HS-5 (cell line): ENCODE results near the gene GPD1L.
A peak's percentile ranks its signal among the peaks of the same experiment; 100 is the strongest.

Experiments used
- DNase-seq: peaks from one replicate; pipeline ENCODE4 v3.0.0-alpha.2; 2012; ENCODE audit warnings: low read depth

The GPD1L gene

GRCh38 chr3:32136703-32137102, 30.3 kb downstream of the GPD1L start:
- no peak for DNase-seq

GRCh38 chr3:32137870-32138269, 31.4 kb downstream of the GPD1L start:
- DNase-seq: no peak

GRCh38 chr3:32138545-32139104, 32.2 kb downstream of the GPD1L start:
- no peak for DNase-seq

DNA sequence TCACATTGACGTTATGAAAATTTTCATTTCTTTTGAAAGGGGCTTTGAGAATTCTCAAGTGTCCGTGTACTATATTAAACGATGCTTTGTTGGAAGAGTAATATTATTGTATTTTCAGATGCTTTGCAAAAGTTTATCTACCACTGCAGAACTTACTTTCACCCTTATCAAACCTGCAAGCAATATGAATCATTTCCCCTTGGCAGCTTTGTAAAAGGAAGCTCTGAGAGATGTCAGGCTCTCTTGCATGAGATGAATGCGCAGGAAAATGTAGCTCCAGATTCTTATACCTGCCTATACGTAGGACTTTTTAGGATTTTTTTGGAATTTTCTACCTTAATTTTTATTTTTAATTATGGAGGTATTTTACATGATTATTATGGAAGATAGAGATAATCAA, 34.5 kb downstream of the GPD1L start:
- DNase-seq: no peak

DNA sequence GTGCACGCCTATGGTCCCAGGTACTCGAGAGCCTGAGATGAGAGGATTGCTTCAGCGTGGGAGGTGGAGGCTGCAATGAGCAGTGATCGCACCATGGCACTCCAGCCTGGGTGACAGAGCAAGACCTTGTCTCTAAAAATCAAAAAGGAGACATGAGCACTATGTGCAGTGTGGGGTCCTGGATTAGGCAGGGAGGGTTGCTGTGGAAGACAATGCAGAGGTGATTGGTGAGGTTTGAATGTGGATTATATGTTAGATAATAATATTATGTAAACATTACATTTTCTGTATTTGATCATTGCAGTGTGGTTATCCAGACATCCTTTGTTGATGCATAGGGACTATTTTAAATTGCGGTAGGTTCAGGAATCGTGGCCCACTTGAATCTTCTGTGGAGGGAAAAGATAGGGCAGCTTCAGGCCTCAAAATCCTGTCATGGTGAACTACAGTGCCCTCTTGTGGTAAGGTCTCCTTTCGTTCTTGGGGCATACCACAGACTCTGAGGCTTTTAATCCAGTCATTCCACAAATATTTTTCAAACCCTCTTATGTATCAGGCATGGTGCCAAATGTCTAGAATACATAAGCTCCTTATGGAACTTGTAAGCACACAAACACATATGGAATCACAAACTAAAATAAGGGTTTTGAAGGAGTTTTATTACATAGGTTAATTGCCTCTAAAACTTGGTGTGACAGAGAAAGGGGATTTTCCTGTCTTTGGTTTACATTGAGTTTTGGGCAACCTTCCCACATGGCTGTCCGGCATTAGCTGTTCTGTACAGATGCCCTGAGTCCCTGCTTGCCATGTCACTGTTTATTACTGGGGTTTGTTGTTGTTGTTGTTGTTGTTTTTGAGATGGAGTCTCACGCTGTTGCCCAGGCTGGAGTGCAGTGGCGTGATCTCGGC, 37.7 kb downstream of the GPD1L start:
- DNase-seq: peak; percentile 94

GRCh38 chr3:32146746-32147211, 40.4 kb downstream of the GPD1L start:
- no peak for DNase-seq

- DNase-seq: no peak
Measured at GRCh38 chr3:32147509-32147908, 41.1 kb downstream of the GPD1L start.

DNA sequence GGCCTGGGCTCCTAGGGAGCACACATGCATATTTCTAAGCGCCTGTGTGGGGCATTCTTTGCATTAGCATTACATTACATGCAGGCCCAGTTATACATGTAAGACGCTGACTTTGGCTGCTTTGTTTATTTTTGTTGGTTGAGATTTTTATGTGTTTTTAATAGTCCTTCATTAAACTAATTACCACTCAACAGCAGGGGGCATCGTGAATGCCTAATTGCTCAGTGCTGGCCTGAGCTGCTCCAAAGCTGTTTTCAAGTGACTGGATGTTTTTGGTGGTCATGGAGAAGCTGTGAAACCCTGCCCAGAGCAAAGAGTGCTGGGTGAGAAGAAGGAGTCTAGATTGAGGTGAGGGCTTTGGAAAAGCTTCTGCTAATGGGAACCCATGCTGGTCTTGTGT, 41.5 kb downstream of the GPD1L start:
- no peak for DNase-seq

GRCh38 chr3:32148351-32148750, 41.9 kb downstream of the GPD1L start:
- no peak for DNase-seq

- DNase-seq: no peak
Measured at GRCh38 chr3:32153414-32154204, 47.2 kb downstream of the GPD1L start.

GRCh38 chr3:32154205-32154579, 47.8 kb downstream of the GPD1L start:
- no peak for DNase-seq

DNA sequence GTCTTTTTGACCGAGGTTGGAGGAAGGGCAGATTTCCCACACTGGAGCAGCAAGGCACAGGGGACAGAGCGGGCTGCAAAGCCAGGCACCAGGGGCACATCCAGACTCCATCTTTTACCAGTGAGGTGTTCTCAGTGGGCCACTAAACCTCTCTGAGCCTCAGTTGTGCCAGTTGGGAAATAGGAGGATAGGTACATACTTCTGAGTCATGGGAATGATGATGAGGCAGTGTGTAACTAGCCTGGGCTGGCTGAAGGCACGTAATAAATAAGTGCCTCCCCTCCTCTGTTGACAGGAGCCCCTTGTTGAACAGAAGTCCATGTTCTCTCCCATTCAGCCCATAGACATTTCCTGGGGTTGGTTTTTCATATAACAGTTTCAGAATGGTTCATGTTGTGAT, 48.7 kb downstream of the GPD1L start:
- DNase-seq: no peak

DNA sequence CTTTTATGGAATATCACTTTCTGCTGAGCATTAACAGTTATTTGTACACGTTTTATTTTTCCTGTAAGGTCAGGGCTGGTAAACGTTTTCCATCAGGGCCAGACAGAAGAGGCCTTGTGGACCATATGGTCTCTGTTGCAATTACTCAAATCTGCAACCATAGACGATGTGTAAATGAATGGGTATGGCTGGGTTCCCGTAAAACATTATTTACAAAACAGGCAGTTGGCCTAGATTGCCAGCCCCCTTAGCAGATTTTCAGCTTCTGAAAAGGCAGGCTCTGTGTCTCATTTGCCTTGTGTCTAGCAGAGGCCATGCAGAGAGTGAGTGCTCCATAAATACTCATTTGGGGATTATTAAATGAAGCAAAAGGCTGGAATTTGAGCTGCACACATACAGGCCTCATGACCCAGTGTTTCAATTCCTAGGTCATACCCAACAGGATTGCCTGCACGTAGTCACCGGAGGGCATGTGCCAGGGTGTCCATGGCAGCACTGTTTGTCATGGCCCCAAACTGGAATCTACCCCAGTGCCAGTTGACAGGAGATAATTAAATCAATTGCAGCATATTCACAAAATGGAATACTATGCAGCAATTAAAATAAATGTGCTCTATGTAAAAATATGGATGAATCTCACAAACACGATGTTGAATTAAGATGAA, 51.3 kb downstream of the GPD1L start:
- DNase-seq: no peak

DNA sequence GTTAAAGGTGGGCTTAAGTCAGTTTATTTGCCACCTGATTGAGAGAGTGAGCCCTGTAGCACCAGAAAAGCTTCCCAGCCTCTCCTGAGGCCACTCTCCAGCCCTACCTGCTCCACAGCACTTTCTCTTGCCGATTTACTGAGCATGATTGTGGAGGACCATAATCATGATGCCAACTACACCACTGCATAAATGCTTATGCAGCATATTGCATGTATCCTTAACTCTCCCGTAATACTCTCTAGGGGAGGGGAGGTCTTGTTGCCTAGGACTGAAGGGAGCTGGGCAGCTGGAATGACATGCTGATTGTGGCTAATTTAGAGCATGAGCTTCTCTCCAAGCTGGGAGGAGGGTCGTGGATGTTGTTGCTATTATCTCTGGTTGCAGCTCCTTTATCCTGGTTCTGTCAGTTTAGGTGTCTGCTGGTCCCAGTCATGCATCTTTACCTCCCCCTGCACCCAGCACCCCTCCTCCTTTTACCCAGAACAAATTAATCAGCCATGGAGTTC, 54.3 kb downstream of the GPD1L start:
- no peak for DNase-seq

GRCh38 chr3:32165442-32165841, 59.0 kb downstream of the GPD1L start:
- no peak for DNase-seq

DNA sequence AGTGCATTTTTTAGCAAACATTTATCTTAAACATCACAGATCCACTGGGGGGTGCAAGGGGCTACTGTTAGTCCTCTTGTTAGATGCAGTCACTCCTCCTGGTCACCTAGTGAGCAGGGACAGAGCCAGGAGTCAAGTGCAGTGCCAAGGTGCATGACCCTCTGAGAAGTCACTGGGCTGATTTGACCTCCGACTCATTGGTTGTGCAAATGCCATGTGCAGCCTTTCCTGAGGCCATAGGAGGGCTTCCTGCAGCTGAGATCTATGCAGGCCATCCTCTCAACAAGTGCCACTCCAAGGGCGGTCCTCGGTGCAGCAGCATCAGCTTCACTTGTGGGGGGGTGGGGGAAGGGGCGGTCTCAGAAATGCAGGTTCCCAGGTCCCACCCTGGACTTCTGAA, 60.2 kb downstream of the GPD1L start:
- DNase-seq: no peak

DNA sequence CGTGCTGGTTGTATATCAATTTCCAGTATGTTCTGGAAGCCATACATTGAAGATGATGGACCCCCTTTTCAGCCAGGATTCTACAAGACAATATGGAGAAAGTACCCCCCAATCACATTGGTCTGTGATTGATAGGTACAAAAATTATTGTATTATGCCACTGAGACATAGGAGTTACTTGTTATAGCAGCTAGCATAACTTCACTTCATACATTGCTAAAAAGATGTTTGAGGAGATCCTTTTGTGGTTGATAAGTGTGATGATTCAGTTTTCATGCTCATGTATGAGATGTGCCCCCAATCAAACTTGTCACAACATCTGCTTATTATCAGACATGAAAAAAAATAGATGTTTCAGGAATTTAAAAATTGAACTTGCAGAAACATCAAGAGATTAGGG, 66.0 kb downstream of the GPD1L start:
- DNase-seq: no peak

DNA sequence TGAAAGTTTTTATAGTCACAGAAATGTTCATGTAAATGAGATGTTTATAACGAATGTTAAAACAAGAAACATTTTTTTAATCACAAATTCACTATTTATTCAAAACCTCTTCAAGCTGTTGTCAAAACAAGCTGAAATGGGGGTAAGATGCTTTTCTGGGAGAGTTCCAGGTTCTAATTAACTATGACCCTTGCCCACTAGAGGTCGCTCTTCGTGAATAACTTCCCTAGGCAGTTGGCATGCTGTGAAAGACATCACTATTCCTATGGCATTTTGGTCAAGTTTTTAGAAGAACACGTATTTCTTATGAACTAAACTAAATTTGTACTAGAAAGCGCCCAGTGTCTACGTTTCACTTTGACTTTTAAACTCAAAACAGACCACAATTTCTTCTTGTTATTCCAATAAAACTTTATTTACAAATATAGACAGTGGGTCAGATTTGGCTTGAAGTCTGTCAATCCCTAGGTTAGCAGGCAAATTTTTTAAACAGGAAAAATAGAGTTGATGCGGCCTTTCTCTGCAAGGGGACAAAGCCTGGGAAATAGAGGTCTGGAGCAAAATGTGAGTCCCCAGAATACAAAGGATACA, 69.3 kb downstream of the GPD1L start:
- peak; percentile 26 for DNase-seq

- DNase-seq: peak; percentile 61
Measured at GRCh38 chr3:32176989-32177701, 70.7 kb downstream of the GPD1L start.

GRCh38 chr3:32177702-32178198, 71.3 kb downstream of the GPD1L start:
- DNase-seq: peak; percentile 51
